Liver (tissue), 9 donors: ENCODE results near the gene SLFN14. TPM values are rescaled to one million over a fixed set of nuclear protein-coding genes. Genes with fewer than 3 reads are reported as not detected.

Source experiments
- DNase-seq: peaks from one replicate; pipeline ENCODE4 v3.0.0-alpha.2; 2017; ENCODE audit warnings: low spot score
- H3K27ac ChIP-seq, 2 donors: one replicate each; pipeline ENCODE4 v1.7.0; 2013; ENCODE audit warnings: inconsistent platforms in 2 of 2, low read length in 2 of 2, control low read depth in 1 of 2, low read depth in 1 of 2, mild to moderate bottlenecking in 1 of 2
- H3K27me3 ChIP-seq, 4 donors: one replicate each; pipeline versions ENCODE4 v1.6.1 to v1.7.0; 2013; ENCODE audit warnings: low read length in 3 of 4, inconsistent platforms in 1 of 4, mild to moderate bottlenecking in 1 of 4, moderate library complexity in 1 of 4; ENCODE audit not compliant: control insufficient read depth in 4 of 4, insufficient read depth in 4 of 4
- H3K36me3 ChIP-seq, 4 donors: one replicate each; pipeline versions ENCODE4 v1.6.1 to v1.7.0; 2013; ENCODE audit warnings: low read length in 3 of 4, mild to moderate bottlenecking in 3 of 4, low read depth in 1 of 4, moderate library complexity in 1 of 4; ENCODE audit not compliant: control insufficient read depth in 4 of 4, insufficient read depth in 3 of 4
- H3K4me1 ChIP-seq, 4 donors: one replicate each; pipeline versions ENCODE4 v1.6.1 to v1.7.0; 2013; ENCODE audit warnings: low read length in 3 of 4, mild to moderate bottlenecking in 3 of 4, moderate library complexity in 1 of 4; ENCODE audit not compliant: control insufficient read depth in 4 of 4, insufficient read depth in 4 of 4
- H3K4me3 ChIP-seq, 3 donors: one replicate each; pipeline versions ENCODE4 v1.6.1 to v1.7.0; 2013; ENCODE audit warnings: low read length in 3 of 3, control low read depth in 1 of 3, low read depth in 1 of 3, mild to moderate bottlenecking in 1 of 3
- H3K9ac ChIP-seq, 2 donors: one replicate each; pipeline ENCODE4 v1.7.0; 2013; ENCODE audit warnings: low read length in 2 of 2, mild to moderate bottlenecking in 2 of 2, moderate library complexity in 2 of 2, control low read depth in 1 of 2, low read depth in 1 of 2
- H3K9me3 ChIP-seq, 4 donors: one replicate each; pipeline versions ENCODE4 v1.6.1 to v1.7.0; 2013; ENCODE audit warnings: low read length in 3 of 4; ENCODE audit not compliant: control insufficient read depth in 4 of 4
- ATF3 ChIP-seq: IDR thresholded peaks from 2 replicates; pipeline ENCODE4 v1.6.1; 2016; ENCODE audit warnings: antibody characterized with exemption
- EGR1 ChIP-seq, 2 donors: IDR thresholded peaks; 2 replicates each; pipeline ENCODE4 v1.6.1; 2016 to 2018; ENCODE audit warnings: antibody characterized with exemption in 2 of 2, low read depth in 2 of 2
- FOXA1 ChIP-seq: IDR thresholded peaks from 2 replicates; pipeline ENCODE4 v1.6.1; 2016; ENCODE audit warnings: antibody characterized with exemption
- FOXA2 ChIP-seq: IDR thresholded peaks from 2 replicates; pipeline ENCODE4 v1.6.1; 2016; ENCODE audit warnings: antibody characterized with exemption
- GABPA ChIP-seq, 2 donors: IDR thresholded peaks in 1 of 2; conservative IDR thresholded peaks in 1 of 2; 2 replicates each; pipeline ENCODE4 v1.6.1; 2016; ENCODE audit warnings: antibody characterized with exemption in 2 of 2, mild to moderate bottlenecking in 1 of 2, moderate library complexity in 1 of 2
- HNF4A ChIP-seq, 2 donors: conservative IDR thresholded peaks; 2 replicates each; pipeline ENCODE4 v1.6.1; 2016; ENCODE audit warnings: antibody characterized with exemption in 2 of 2, mild to moderate bottlenecking in 2 of 2
- HNF4G ChIP-seq: IDR thresholded peaks from 2 replicates; pipeline ENCODE4 v1.6.1; 2016; ENCODE audit warnings: antibody characterized with exemption
- JUND ChIP-seq, 2 donors: IDR thresholded peaks; 2 replicates each; pipeline ENCODE4 v1.6.1; 2016; ENCODE audit warnings: antibody characterized with exemption in 2 of 2
- MAX ChIP-seq: IDR thresholded peaks from 2 replicates; pipeline ENCODE4 v1.6.1; 2016; ENCODE audit warnings: antibody characterized with exemption
- NR2F2 ChIP-seq: IDR thresholded peaks from 2 replicates; pipeline ENCODE4 v1.6.1; 2016; ENCODE audit warnings: antibody characterized with exemption
- RAD21 ChIP-seq, 2 donors: IDR thresholded peaks; 2 replicates each; pipeline ENCODE4 v1.6.1; 2016; ENCODE audit warnings: antibody characterized with exemption in 2 of 2, mild to moderate bottlenecking in 2 of 2
- RXRA ChIP-seq, 2 donors: IDR thresholded peaks; 2 replicates each; pipeline ENCODE4 v1.6.1; 2017 to 2018; ENCODE audit warnings: antibody characterized with exemption in 2 of 2, mild to moderate bottlenecking in 1 of 2
- SP1 ChIP-seq: IDR thresholded peaks from 2 replicates; pipeline ENCODE4 v1.6.1; 2018; ENCODE audit warnings: antibody characterized with exemption, mild to moderate bottlenecking
- TAF1 ChIP-seq: conservative IDR thresholded peaks from 2 replicates; pipeline ENCODE4 v1.6.1; 2016; ENCODE audit warnings: antibody characterized with exemption, mild to moderate bottlenecking
- YY1 ChIP-seq: IDR thresholded peaks from 2 replicates; pipeline ENCODE4 v1.6.1; 2016; ENCODE audit warnings: antibody characterized with exemption, mild to moderate bottlenecking
- WGBS: extraction: QIAGEN DNeasy Blood & Tissue Kit; methylation state at CpG from one replicate; pipeline ENCODE4 v1.1.7; 2013; 5-methylcytosine and 5-hydroxymethylcytosine counted together
- polyA plus RNA-seq, 2 donors: library from polyadenylated mRNA; stranded (reverse) in 1 of 2; unstranded in 1 of 2; fragments of 200-250 nt in 1 of 2; fragments of >200 nt in 1 of 2; fragmentation: Nextera tagmentation in 1 of 2; extraction: Ambion mirVana in 1 of 2; gene quantifications; one replicate each; pipeline versions ENCODE4 v1.2.1 to v1.2.3, GENCODE V29; 2013 to 2015
- total RNA-seq, 2 donors: library from RNA; depleted of rRNA; stranded (reverse); fragments of >200 nt; gene quantifications; one replicate each; pipeline ENCODE4 v1.2.3, GENCODE V29; 2014
- TF ChIP-seq, protein P1 (sequence below): fragments of 150-350 bp; IDR thresholded peaks from 2 replicates; pipeline ENCODE4 v1.5.1; 2017; ENCODE audit warnings: improper control_type of control experiment, low read depth, low read length; ENCODE audit not compliant: missing input control
- TF ChIP-seq, protein P2 (sequence below): IDR thresholded peaks from 2 replicates; pipeline ENCODE4 v1.6.1; 2016; ENCODE audit warnings: antibody characterized with exemption, mild to moderate bottlenecking
- donor health status: healthy.
- donor health status: healthy.
- donor health status: healthy.
- donor health status: healthy.
- donor health status: healthy.

SLFN14 gene
- total and polyA plus RNA-seq, 4 donors = under 0.01 to 23.7 TPM; not detected in 2

DNA sequence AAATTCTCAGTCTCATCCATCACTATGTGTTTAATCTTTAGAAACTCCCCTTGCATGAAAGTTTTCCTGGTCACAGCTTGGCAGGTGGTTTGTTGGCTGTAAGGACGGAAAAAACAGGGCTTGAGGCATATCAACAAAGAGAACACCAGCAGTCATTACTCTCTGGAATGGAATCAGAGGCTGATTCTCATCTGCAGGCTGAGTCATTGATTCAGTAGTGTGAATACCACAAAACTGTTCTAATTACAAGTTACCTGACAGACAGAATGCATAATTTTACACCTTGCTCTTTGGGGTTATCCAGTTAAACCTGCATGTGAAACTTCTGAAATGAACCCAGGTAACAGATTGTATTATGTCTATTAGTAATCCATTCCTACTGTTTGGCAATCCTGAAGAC is 11.6 kb downstream of the SLFN14 start:
- DNase-seq = no peak
- Histone ChIP-seq H3K9me3 (no peaks in the 10 kb centered on the region), H3K9ac (no peak overlapping the region), H3K27me3 (no peaks in the 10 kb centered on the region), H3K27ac (no peak overlapping the region), H3K4me1 (no peaks in the 10 kb centered on the region), H3K36me3 (no peaks in the 10 kb centered on the region), H3K4me3 (no peak overlapping the region)
- WGBS = 56% methylated on average over 1 of the region's 1 CpG
- TF ChIP-seq RAD21 (IDR thresholded peaks at IDR 0.05) (no peak), JUND (IDR thresholded peaks at IDR 0.05) (no peak), HNF4G (no peak)

- no peak for DNase-seq
- Histone ChIP-seq H3K4me3 (no peak overlapping the region), H3K9me3 (no peaks in the 10 kb centered on the region), H3K4me1 (no peaks in the 10 kb centered on the region), H3K27ac (no peak overlapping the region), H3K27me3 (no peaks in the 10 kb centered on the region), H3K9ac (no peak overlapping the region), H3K36me3 (no peaks in the 10 kb centered on the region)
- 67% methylated on average over 8 of the region's 8 CpGs for WGBS
- TF ChIP-seq, protein P1, sequence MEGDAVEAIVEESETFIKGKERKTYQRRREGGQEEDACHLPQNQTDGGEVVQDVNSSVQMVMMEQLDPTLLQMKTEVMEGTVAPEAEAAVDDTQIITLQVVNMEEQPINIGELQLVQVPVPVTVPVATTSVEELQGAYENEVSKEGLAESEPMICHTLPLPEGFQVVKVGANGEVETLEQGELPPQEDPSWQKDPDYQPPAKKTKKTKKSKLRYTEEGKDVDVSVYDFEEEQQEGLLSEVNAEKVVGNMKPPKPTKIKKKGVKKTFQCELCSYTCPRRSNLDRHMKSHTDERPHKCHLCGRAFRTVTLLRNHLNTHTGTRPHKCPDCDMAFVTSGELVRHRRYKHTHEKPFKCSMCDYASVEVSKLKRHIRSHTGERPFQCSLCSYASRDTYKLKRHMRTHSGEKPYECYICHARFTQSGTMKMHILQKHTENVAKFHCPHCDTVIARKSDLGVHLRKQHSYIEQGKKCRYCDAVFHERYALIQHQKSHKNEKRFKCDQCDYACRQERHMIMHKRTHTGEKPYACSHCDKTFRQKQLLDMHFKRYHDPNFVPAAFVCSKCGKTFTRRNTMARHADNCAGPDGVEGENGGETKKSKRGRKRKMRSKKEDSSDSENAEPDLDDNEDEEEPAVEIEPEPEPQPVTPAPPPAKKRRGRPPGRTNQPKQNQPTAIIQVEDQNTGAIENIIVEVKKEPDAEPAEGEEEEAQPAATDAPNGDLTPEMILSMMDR = no peak
- TF ChIP-seq ATF3 = no peak
- TF ChIP-seq JUND (IDR thresholded peaks at IDR 0.05) = no peak
- TF ChIP-seq RXRA (IDR thresholded peaks at IDR 0.05) = no peak
- no peak for TF ChIP-seq SP1
- no peak for TF ChIP-seq MAX
- no peak for TF ChIP-seq HNF4A (conservative IDR thresholded peaks at IDR 0.05)
Observed at GRCh38 chr17:35548208-35548810, 12.3 kb downstream of the SLFN14 start.

DNA sequence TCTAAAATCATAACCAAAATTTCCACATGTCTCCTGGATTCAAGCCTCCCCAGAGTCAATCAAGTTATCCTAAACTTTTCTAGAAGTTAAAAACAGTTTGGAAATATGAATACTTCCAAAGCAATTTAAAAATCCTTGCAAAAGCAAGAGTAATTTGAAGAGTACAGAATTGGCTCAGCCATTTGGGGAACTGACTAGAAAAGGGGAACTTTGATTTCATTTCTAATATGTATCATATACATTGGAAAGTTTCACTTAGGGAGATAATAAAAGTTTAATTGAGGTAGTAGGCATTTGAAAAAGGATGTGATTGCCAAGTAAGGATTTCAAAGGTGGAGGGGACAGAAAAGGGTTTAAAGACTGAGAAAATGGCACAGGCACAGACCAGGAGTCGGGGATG is 14.1 kb downstream of the SLFN14 start:
- Histone ChIP-seq H3K4me3 (no peak overlapping the region), H3K27ac (no peak overlapping the region), H3K9me3 (no peaks in the 10 kb centered on the region), H3K9ac (no peak overlapping the region), H3K4me1 (no peaks in the 10 kb centered on the region), H3K27me3 (no peaks in the 10 kb centered on the region), H3K36me3 (no peaks in the 10 kb centered on the region)
- WGBS = 87% methylated on average over 1 of the region's 1 CpG
- DNase-seq = no peak
- no peak for TF ChIP-seq FOXA1
- TF ChIP-seq EGR1 (IDR thresholded peaks at IDR 0.05; ENCODE audit: low read depth in 2 of 2) = no peak
- no peak for TF ChIP-seq SP1
- TF ChIP-seq, protein P1 = no peak
- no peak for TF ChIP-seq GABPA (IDR thresholded peaks at IDR 0.05 in 1 of 2, conservative IDR thresholded peaks at IDR 0.05 in 1 of 2)
- TF ChIP-seq YY1 = no peak
- no peak for TF ChIP-seq TAF1
- no peak for TF ChIP-seq RAD21 (IDR thresholded peaks at IDR 0.05)
- TF ChIP-seq NR2F2 = no peak
- TF ChIP-seq HNF4A (conservative IDR thresholded peaks at IDR 0.05) = no peak
- no peak for TF ChIP-seq FOXA2
- TF ChIP-seq JUND (IDR thresholded peaks at IDR 0.05) = no peak
- TF ChIP-seq, protein P2, sequence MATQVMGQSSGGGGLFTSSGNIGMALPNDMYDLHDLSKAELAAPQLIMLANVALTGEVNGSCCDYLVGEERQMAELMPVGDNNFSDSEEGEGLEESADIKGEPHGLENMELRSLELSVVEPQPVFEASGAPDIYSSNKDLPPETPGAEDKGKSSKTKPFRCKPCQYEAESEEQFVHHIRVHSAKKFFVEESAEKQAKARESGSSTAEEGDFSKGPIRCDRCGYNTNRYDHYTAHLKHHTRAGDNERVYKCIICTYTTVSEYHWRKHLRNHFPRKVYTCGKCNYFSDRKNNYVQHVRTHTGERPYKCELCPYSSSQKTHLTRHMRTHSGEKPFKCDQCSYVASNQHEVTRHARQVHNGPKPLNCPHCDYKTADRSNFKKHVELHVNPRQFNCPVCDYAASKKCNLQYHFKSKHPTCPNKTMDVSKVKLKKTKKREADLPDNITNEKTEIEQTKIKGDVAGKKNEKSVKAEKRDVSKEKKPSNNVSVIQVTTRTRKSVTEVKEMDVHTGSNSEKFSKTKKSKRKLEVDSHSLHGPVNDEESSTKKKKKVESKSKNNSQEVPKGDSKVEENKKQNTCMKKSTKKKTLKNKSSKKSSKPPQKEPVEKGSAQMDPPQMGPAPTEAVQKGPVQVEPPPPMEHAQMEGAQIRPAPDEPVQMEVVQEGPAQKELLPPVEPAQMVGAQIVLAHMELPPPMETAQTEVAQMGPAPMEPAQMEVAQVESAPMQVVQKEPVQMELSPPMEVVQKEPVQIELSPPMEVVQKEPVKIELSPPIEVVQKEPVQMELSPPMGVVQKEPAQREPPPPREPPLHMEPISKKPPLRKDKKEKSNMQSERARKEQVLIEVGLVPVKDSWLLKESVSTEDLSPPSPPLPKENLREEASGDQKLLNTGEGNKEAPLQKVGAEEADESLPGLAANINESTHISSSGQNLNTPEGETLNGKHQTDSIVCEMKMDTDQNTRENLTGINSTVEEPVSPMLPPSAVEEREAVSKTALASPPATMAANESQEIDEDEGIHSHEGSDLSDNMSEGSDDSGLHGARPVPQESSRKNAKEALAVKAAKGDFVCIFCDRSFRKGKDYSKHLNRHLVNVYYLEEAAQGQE = no peak
- no peak for TF ChIP-seq HNF4G
- TF ChIP-seq MAX = no peak
- TF ChIP-seq RXRA (IDR thresholded peaks at IDR 0.05) = no peak
